ENCODE data around the gene FGD3. TPM values are rescaled to one million over a fixed set of nuclear protein-coding genes. Genes with fewer than 3 reads are reported as not detected.

FGD3 gene
- polyA plus RNA-seq, 1 donor (not counting 4 experiments of a cell fraction or from before 2014, with no cell fraction given): 0.21 TPM

DNA sequence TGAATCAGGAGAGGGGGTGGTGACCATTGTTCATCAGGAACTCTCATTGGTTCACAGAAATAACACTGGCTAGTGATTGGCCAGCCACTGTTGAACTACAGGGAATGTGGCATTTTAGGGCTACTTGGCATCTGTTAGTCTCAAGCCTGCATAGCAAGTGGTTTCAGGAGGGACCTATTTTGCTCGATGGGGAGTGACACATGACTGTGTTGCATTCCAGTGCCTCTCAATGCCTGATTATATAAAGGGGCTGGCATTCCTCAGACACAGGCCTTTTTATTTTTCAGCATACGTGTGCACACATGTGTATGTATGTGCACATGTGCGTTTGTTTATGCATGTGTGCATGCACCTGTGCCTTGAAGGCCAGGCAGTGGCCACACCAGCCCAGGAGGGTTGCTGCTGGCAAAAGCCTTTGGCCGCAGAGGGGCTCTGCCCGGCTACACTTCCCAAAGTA lies 23.2 kb downstream of the FGD3 start:
- Histone ChIP-seq H3K4me2 (ENCODE audit: control insufficient read depth, extremely low read depth, insufficient read depth, low read depth, low read length) (no peak overlapping the region), H4K20me1 (ENCODE audit: control insufficient read depth, extremely low read depth, insufficient read depth, low read length) (no peaks in the 10 kb centered on the region), H3K4me3 (ENCODE audit: control insufficient read depth in 2 of 3, extremely low read depth in 1 of 3, insufficient read depth in 2 of 3, low read depth in 1 of 3, low read length in 3 of 3) (no peak overlapping the region), H3K36me3 (ENCODE audit: control insufficient read depth in 2 of 2, extremely low read depth in 1 of 2, insufficient read depth in 2 of 2, low read length in 2 of 2) (no peaks in the 10 kb centered on the region), H3K27me3 (ENCODE audit: control insufficient read depth, extremely low read depth, insufficient read depth, low read length) (peaks cover 6% of the 10 kb centered on the region), H3K79me2 (ENCODE audit: control insufficient read depth, insufficient read depth, low read length) (no peaks in the 10 kb centered on the region), H3K27ac (ENCODE audit: control insufficient read depth, insufficient read depth, low read length) (no peak overlapping the region), H3K9me1 (ENCODE audit: control insufficient read depth, extremely low read depth, insufficient read depth, low read length) (no peaks in the 10 kb centered on the region), H2AFZ (ENCODE audit: control insufficient read depth, low read length) (no peak overlapping the region), H3K9me3 (ENCODE audit: control insufficient read depth, low read depth, low read length) (no peaks in the 10 kb centered on the region), H3K4me1 (ENCODE audit: control insufficient read depth, extremely low read depth, insufficient read depth, low read length) (peaks cover 7% of the 10 kb centered on the region), H3K9ac (ENCODE audit: control insufficient read depth, extremely low read depth, insufficient read depth, low read length) (no peak overlapping the region)
- DNase-seq (ENCODE audit: low read depth, low spot score): peak; percentile 33
- dilution Hi-C loops (cut with MboI; ENCODE audit: extremely low pct_ligation_motif_present, low sequenced_read_pairs): no loop called here
- TF ChIP-seq, protein P1, sequence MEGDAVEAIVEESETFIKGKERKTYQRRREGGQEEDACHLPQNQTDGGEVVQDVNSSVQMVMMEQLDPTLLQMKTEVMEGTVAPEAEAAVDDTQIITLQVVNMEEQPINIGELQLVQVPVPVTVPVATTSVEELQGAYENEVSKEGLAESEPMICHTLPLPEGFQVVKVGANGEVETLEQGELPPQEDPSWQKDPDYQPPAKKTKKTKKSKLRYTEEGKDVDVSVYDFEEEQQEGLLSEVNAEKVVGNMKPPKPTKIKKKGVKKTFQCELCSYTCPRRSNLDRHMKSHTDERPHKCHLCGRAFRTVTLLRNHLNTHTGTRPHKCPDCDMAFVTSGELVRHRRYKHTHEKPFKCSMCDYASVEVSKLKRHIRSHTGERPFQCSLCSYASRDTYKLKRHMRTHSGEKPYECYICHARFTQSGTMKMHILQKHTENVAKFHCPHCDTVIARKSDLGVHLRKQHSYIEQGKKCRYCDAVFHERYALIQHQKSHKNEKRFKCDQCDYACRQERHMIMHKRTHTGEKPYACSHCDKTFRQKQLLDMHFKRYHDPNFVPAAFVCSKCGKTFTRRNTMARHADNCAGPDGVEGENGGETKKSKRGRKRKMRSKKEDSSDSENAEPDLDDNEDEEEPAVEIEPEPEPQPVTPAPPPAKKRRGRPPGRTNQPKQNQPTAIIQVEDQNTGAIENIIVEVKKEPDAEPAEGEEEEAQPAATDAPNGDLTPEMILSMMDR (optimal IDR thresholded peaks at IDR 0.05 in 1 of 3, IDR thresholded peaks at IDR 0.05 in 1 of 3, conservative IDR thresholded peaks at IDR 0.05 in 1 of 3; ENCODE audit: extremely low read depth in 1 of 3, insufficient read depth in 2 of 3, low read length in 3 of 3): no peak
- TF ChIP-seq EZH2 (IDR thresholded peaks at IDR 0.05; ENCODE audit: low read length): no peak
- peak; percentile 71 for FAIRE-seq

DNA sequence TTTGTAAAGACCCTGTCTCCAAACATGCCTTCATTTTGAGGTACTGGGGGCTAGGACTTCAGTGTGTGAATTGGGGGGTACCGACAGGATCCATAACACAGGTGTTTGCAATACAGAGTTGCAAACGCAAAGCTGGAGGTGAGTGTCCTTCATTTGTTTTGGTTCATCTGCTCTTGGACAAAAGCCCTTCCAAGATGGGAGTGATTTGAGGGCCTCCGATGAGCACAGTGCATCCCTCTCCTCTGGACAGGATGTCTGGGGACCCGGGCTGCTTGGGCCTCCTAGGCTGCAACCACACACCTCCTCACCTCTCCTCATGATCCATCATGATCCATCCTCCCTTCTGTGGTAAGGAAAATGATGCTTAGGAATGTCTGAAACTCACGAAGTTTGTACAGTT lies 23.8 kb downstream of the FGD3 start:
- Histone ChIP-seq H3K9ac (ENCODE audit: control insufficient read depth, extremely low read depth, insufficient read depth, low read length) (no peak overlapping the region), H3K27ac (ENCODE audit: control insufficient read depth, insufficient read depth, low read length) (no peak overlapping the region), H3K4me2 (ENCODE audit: control insufficient read depth, extremely low read depth, insufficient read depth, low read depth, low read length) (no peak overlapping the region), H3K4me1 (ENCODE audit: control insufficient read depth, extremely low read depth, insufficient read depth, low read length) (peaks cover 7% of the 10 kb centered on the region), H3K9me1 (ENCODE audit: control insufficient read depth, extremely low read depth, insufficient read depth, low read length) (no peaks in the 10 kb centered on the region), H3K79me2 (ENCODE audit: control insufficient read depth, insufficient read depth, low read length) (no peaks in the 10 kb centered on the region), H3K4me3 (ENCODE audit: control insufficient read depth in 2 of 3, extremely low read depth in 1 of 3, insufficient read depth in 2 of 3, low read depth in 1 of 3, low read length in 3 of 3) (no peak overlapping the region), H3K27me3 (ENCODE audit: control insufficient read depth, extremely low read depth, insufficient read depth, low read length) (peaks cover 2% of the 10 kb centered on the region), H2AFZ (ENCODE audit: control insufficient read depth, low read length) (no peak overlapping the region), H3K36me3 (ENCODE audit: control insufficient read depth in 2 of 2, extremely low read depth in 1 of 2, insufficient read depth in 2 of 2, low read length in 2 of 2) (no peaks in the 10 kb centered on the region), H3K9me3 (ENCODE audit: control insufficient read depth, low read depth, low read length) (no peaks in the 10 kb centered on the region), H4K20me1 (ENCODE audit: control insufficient read depth, extremely low read depth, insufficient read depth, low read length) (no peaks in the 10 kb centered on the region)
- dilution Hi-C loops (cut with MboI; ENCODE audit: extremely low pct_ligation_motif_present, low sequenced_read_pairs): no loop called here
- DNase-seq (ENCODE audit: low read depth, low spot score): no peak
- no peak for TF ChIP-seq EZH2 (IDR thresholded peaks at IDR 0.05; ENCODE audit: low read length)
- TF ChIP-seq, protein P1 (optimal IDR thresholded peaks at IDR 0.05 in 1 of 3, IDR thresholded peaks at IDR 0.05 in 1 of 3, conservative IDR thresholded peaks at IDR 0.05 in 1 of 3; ENCODE audit: extremely low read depth in 1 of 3, insufficient read depth in 2 of 3, low read length in 3 of 3): no peak
- no peak for FAIRE-seq

All from keratinocyte (primary cell).